Cardiac muscle cell (in vitro differentiated cells and primary cell): ENCODE data around the gene VDAC2. TPM values are rescaled to one million over a fixed set of nuclear protein-coding genes. Genes with fewer than 3 reads are reported as not detected.

Experiments
- DNase-seq, 2 donors: peaks; one replicate each; pipeline versions ENCODE4 v3.0.0 to v3.0.0-alpha.2; 2010 to 2017; ENCODE audit warnings: low read depth in 1 of 2, low spot score in 1 of 2
- H3K27ac ChIP-seq: fragments of 200-600 bp; sonication (generic); 2 replicates; pipeline ENCODE4 v1.5.1; 2016
- H3K27me3 ChIP-seq: fragments of 200-600 bp; sonication (generic); 2 replicates; pipeline ENCODE4 v1.6.0; 2016; ENCODE audit warnings: control low read depth
- H3K36me3 ChIP-seq: fragments of 200-600 bp; sonication (generic); 2 replicates; pipeline ENCODE4 v1.5.1; 2016; ENCODE audit warnings: control low read depth
- H3K4me1 ChIP-seq: fragments of 200-600 bp; sonication (generic); 2 replicates; pipeline ENCODE4 v1.8.1; 2017; ENCODE audit warnings: low read depth, mild to moderate bottlenecking, mixed run types
- H3K4me3 ChIP-seq: fragments of 200-600 bp; sonication (generic); 2 replicates; pipeline ENCODE4 v1.5.1; 2016; ENCODE audit warnings: mild to moderate bottlenecking
- H3K9me3 ChIP-seq: fragments of 200-600 bp; sonication (generic); 2 replicates; pipeline ENCODE4 v1.5.1; 2017; ENCODE audit warnings: low read depth, mild to moderate bottlenecking, control low read depth
- CTCF ChIP-seq: IDR thresholded peaks from 2 replicates; pipeline ENCODE4 v1.5.1; 2012; ENCODE audit warnings: low read depth, mild to moderate bottlenecking, low read length
- polyA plus RNA-seq: library from polyadenylated mRNA; unstranded; fragments of >200 nt; fragmentation: Nextera tagmentation; extraction: Ambion mirVana; gene quantifications from 2 replicates; pipeline ENCODE4 v1.2.1, GENCODE V29; 2016
- total RNA-seq: library from RNA; depleted of rRNA; stranded (reverse); fragments of >200 nt; gene quantifications from 2 replicates; pipeline ENCODE4 v1.2.3, GENCODE V29; 2016

The VDAC2 gene
- total and polyA plus RNA-seq, 2 experiments from 2014 or later, result 178 to 376 TPM

DNA sequence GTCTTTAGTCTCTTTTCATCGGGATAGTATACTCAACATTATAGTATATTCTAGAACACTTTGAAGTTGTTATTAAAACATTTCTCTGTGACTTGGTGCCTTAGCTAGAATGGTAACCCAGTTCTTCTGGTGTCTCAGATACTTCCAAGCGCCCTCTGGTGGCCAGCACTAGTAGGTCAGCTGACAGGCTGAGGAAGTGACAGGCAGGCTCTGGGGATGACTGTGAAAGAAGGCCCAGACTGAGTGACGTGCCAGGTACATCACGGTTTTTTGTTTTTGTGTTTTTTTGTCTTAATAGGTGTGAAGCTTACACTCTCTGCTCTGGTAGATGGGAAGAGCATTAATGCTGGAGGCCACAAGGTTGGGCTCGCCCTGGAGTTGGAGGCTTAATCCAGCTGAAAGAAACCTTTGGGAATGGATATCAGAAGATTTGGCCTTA lies 20.0 kb downstream of the VDAC2 start:
- H3K4me3 ChIP-seq, result no peak overlapping the region
- peak; percentile 89 to 92 for DNase-seq
- TF ChIP-seq CTCF, result peak; percentile 93
- H3K27ac ChIP-seq, result no peak overlapping the region
- peaks cover 11% of the 10 kb centered on the region for H3K4me1 ChIP-seq
- no peaks in the 10 kb centered on the region for H3K9me3 ChIP-seq
- peaks cover 24% of the 10 kb centered on the region for H3K36me3 ChIP-seq
- H3K27me3 ChIP-seq, result no peaks in the 10 kb centered on the region

DNA sequence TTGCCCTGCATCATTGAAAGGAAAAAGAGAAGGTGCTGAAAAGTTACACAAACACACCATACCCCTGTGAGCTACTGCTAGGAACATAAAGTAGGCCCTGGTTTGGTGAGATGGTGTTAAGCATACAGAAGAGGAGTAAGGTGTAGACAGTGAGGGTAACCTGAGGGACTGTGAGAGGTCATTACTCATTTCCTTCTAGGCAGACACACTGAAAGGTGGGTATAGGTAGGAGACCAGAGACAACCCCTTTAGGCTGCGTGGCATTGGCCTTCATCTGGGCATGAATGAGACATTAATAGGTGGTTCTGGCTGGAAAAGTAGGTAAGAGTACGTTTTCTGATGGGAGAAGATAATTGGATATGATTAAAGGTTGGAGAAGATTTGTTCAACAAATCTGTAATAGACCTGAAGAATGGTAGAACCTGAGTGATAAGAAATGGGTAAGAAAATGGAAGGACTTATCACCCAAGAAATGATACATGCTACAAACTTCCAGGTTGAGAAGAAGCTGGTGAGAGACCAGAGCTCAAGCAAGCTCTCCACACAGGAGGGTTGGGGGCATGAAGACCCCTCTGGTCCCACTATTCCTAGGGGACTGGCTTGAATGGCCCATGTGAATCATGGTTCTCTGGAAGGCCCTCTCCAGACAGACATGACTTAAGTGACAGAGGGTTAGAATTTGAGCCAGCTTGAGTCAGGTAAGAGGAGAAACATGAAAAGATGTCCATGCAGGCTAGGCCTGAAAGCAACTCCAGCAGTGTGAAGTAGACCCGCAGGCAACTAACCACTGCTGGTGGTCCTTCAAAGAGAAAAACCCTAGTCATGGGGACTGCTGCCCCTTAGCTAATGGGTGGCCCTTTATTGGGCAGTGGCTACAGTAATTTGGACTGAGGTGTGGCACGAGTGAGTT lies 21.3 kb downstream of the VDAC2 start:
- TF ChIP-seq CTCF, result no peak
- no peaks in the 10 kb centered on the region for H3K27me3 ChIP-seq
- H3K9me3 ChIP-seq, result no peaks in the 10 kb centered on the region
- DNase-seq, result no peak
- H3K27ac ChIP-seq, result peak overlapping the region; percentile 35
- peaks cover 24% of the 10 kb centered on the region for H3K36me3 ChIP-seq
- H3K4me3 ChIP-seq, result no peak overlapping the region
- H3K4me1 ChIP-seq, result no peaks in the 10 kb centered on the region

DNA sequence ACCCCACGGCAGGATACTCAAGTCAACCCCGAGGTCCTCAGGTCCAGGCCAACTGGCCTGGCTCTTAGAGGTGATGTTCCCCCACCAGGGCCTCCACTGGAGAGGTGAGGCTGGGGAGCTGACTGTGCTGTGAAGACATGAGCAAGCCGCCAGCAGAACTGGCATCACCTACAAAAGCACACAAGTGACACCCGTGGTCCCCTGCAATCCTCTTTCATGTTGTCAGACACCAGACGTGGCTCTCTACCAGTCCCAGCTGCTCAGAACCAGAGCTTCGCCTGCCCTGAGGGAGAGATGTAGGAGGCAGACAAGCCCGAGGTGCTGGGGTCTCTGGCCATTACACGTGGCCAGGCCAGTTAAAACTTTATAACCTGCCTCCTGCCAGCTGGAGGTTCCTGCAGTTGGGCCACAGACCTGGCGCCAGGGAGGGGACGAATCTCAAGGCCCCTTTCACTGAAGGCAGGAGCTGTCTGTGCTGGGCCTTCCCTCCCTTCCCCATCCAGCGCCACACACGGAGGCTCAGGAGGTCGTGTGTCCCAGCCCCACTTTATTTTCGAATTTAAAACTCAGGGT lies 22.9 kb downstream of the VDAC2 start:
- no peak for TF ChIP-seq CTCF
- H3K4me3 ChIP-seq, result peak overlapping the region; percentile 38

GRCh38 chr10:75234017-75234682 lies 23.6 kb downstream of the VDAC2 start:
- DNase-seq, result peak; percentile 87 to 90
- peak overlapping the region; percentile 63 for H3K27ac ChIP-seq
- peak overlapping the region; percentile 38 for H3K4me3 ChIP-seq
- H3K4me1 ChIP-seq, result no peaks in the 10 kb centered on the region
- no peak for TF ChIP-seq CTCF
- H3K36me3 ChIP-seq, result peaks cover 19% of the 10 kb centered on the region
- H3K9me3 ChIP-seq, result no peaks in the 10 kb centered on the region
- no peaks in the 10 kb centered on the region for H3K27me3 ChIP-seq

More for the DNA sequence above, 22.9 kb downstream of the VDAC2 start:
- Histone ChIP-seq H3K27me3 (no peaks in the 10 kb centered on the region), H3K9me3 (no peaks in the 10 kb centered on the region), H3K27ac (peak overlapping the region; percentile 63), H3K36me3 (peaks cover 19% of the 10 kb centered on the region), H3K4me1 (no peaks in the 10 kb centered on the region)
- peak in 1 of 2 donors; percentile 15 for DNase-seq

DNA sequence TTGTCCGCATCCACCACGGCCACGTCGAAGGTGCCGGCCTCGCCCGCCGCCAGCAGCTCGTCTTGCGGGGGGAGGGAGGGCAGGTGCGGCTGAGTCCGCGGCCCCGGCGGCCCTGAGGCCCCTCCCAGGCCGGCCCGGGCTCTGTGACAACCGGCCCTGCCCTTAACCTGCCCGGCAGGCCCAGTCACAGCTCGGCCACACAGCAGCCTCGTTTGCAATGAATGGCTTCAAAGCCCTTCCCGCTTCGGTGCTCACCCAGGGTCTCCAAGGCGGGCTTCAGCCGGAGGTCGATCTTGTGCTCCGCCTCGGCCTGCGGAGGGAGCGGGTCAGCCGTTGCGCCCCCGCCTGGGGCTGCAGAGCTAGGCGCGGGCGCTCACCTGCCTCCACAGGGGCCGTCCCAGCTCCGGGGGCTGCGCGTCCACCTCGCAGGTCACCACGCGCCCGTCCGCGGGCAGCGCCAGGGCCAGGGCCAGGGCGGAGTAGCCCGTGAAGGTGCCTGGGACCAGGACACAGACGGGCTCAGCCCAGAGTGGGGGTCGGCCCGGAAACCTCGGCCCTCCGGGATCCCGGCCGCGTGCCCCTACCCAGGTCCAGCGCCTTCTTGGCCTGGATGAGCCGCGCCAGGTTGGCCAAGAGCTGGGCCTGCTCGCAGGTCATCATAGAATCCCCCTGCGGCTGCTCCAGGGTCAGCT lies 24.2 kb downstream of the VDAC2 start:
- no peaks in the 10 kb centered on the region for H3K4me1 ChIP-seq

More for the DNA sequence above, 24.2 kb downstream of the VDAC2 start:
- DNase-seq, result peak in 1 of 2 donors; percentile 65
- peak overlapping the region; percentile 38 for H3K4me3 ChIP-seq
- H3K36me3 ChIP-seq, result peaks cover 18% of the 10 kb centered on the region
- TF ChIP-seq CTCF, result no peak
- no peak overlapping the region for H3K27ac ChIP-seq
- H3K27me3 ChIP-seq, result no peaks in the 10 kb centered on the region
- H3K9me3 ChIP-seq, result no peaks in the 10 kb centered on the region
